Measurements from ENCODE around the gene GGPS1.
"Not testable (repeated sequence)": the region's sequence is repeated elsewhere in the genome, so short reads cannot be mapped to it uniquely, and the experiment has no call there.

GGPS1 gene

DNA sequence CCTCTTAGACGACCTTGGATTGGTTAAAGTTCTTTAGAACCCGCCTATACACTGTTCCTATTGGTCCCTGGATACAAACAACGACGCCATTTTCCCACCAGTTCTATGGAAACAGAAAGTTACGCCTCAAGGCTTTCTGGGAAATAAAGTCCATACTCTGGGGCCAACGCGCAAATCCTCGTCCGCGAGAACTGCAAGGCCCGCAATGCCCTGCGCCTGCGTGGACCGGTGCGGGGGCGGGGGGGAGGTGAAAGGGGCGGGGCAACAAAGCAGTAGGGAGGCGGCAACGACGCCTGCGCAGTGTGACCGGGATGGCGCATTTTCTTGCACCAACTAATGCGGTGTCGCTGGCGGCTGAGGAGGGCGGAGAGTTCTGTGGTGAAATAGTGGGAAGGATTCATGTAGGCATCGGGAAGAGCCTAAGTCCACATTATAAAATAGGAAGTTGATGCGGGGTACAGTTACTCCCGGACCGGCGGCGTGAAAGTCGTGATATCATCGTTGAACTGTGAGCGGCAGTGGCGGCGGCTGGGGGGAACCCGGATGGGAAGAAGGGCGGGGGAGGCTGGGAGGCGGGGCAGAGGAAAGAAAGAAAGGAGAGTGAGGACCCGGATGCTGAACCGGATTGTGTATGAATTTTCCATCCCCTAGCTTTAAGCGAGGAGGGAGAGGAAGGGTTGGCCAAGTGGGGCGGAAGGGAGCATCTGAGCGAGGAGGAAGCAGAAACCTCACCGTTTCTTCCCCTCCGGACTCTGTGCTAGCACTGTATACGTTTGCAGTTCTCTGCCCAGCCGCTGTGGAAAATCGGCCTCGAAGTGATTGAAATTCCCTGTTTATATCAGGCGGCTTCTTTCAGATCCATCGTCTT is at the start of gene GGPS1:
Gene GGPS1, plus strand, starts transcription at position 300 of the 868 bp plus-strand sequence. CDS start 6,695 bp downstream, outside the sequence.
- DNase-seq (ENCODE audit: low read depth in 3 of 3): peak; percentile 97 to 99 (median 99)

DNA sequence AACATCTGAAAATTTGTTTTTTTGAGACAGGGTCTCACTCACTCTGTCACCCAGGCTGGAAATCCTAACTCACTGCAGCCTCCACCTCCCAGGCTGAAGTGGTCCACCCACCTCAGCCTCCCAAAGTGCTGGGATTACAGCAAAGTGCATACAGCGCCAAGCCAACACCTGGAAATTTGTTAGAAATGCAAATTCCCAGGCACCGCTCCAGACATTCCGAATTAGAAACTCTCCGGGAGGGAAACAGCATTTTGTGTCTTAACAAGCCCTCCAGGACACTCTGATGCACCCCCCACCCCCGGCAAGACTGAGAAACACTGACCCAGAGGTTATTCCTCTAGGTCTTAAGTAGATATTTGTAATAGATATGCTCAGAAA is 49.5 kb upstream of the GGPS1 start:
- no peak for DNase-seq (ENCODE audit: low read depth in 3 of 3)

DNA sequence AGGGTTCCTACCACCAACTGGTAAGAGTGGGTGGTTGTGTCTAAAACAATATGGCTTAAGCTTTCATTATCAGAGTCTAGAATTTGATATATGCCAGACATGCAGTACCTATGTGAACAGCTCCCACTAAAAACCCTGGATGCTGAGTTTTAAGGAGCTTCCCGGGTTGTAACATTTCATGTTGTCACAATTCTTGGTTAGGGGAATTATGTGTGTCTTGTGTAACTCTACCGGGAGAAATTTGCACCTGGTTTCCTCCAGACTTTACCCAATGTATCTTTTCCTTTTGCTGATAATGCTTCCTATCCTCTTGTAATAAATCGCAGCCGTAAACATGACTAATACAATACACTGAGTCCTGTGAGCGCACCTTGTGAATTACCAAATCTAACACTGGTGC is 48.7 kb upstream of the GGPS1 start:
- DNase-seq (ENCODE audit: low read depth in 3 of 3): no peak

- DNase-seq (ENCODE audit: low read depth in 3 of 3): no peak
Observed at GRCh38 chr1:235280467-235280866, 47.9 kb upstream of the GGPS1 start.

GRCh38 chr1:235283636-235284035 is 44.7 kb upstream of the GGPS1 start:
- not testable (repeated sequence) for DNase-seq (ENCODE audit: low read depth in 3 of 3)

DNA sequence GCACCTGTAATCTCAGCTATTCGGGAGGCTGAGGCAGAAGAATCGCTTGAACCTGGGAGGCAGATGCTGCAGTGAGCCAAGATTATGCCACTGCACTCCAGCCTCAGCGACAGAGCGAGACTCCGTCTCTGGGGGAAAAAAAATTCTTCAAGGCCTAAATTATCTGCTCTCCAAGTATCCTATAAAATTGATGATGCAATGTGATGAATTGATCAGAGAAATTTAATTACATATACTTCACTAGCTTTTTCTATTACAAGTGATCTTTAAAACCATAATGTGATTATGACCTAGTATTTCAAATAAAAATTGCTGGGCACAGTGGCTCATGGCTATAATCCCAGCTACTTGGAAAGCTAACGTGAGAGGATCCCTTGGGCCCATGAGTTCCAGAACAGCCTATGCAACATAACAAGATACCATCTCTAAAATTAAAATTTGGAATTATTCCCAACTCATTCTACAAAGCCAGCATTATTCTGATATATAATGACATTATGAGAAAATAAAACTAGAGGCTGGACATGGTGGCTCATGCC is 44.1 kb upstream of the GGPS1 start:
- DNase-seq (ENCODE audit: low read depth in 3 of 3): no peak

DNA sequence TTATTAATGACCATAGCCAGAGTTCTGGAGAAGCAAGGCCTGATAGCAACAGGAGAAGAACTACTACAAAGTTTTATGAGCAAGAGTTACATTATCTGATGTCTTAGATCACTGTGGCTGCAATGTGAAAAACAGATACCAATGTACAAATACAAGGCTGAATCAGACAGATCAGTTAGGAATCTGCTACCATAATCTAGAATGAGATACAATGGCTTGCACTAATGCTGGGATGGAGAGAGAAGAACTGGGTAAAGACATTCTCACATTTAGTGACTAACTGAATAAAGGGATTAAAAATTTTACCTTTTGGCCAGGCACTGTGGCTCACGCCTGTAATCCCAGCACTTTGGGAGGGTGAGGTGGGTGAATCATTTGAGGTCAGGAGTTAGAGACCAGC is 41.7 kb upstream of the GGPS1 start:
- DNase-seq (ENCODE audit: low read depth in 3 of 3): no peak

GRCh38 chr1:235287208-235287882 is 41.0 kb upstream of the GGPS1 start:
- DNase-seq (ENCODE audit: low read depth in 3 of 3): no peak

DNA sequence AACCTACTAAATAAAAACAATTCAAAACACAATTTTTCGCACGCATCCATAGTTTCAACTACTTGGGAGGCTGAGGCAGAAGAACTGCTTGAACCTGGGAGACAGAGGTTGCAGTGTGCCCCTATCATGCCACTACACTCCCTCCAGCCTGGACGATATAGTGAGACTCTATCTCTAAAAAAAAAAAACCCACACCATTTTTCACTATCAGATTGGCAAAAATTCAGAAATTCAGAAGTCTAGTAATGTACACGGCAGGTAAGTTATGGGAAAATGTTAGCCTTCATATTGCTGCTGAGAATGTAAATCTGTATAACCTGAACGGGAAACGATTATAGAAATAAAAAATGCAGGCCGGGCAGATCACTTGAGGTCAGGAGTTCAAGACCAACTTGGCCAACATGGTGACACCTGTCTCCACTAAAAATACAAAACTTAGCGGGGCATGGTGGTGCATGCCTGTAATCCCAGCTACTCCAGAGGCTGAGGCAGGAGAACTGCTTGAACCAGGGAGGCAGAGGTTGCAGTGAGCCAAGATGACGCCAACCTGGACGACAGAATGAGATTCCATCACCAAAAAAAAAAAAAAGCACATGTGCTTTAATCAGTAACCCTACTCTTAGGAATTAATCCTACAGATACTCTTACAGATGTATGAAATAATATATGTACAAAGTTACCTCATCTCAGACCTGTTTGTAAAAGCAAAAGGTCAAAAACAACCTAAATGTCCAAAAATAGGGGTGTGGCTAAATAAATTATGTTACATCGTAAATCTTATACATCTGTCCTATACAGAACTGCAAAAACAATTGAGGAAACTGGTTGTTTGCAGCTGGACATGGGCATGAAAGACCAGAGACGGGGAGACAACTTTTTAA is 38.3 kb upstream of the GGPS1 start:
- DNase-seq (ENCODE audit: low read depth in 3 of 3): no peak

- no peak for DNase-seq (ENCODE audit: low read depth in 3 of 3)
Observed at GRCh38 chr1:235290740-235291502, 37.4 kb upstream of the GGPS1 start.

DNA sequence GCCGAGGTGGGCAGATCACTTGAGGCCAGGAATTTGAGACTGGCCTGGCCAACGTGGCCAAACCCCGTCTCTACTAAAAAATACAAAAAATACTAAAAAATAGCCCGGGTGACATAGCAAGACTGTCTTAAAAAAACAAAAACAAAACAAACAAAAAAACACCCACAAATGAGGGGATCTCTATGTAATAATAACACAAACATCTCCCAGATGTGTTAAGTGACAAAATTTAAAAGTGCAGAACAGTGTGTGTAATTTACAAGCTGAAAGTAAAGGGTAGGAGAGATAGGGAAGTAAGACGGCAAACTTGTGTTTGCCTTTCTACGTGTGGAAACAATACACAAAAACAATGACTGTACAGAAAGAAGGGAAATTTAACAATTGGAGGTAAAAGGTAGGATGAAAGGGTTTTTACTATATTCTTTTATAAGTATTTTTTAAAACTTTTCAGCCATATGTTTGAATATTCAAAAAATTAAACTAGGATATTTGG is 36.7 kb upstream of the GGPS1 start:
- no peak for DNase-seq (ENCODE audit: low read depth in 3 of 3)

DNA sequence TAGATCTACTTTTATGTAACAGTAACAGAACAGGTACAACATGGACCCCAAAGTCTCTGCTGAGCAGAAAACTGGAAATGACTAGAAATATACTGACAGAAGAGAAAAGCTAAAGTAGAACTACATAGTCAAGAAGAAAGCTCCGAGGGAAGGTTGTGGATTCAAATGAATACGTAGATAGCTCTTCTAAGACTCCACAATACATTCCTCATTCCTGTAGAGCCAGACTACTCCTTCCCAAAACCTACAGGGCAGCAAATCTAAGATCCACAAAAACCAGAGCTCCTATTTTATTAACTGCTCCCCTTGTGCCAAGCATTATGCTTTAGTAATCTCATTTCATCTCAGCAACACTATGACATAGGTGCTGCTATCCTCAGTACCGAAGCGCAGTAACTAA is 35.6 kb upstream of the GGPS1 start:
- DNase-seq (ENCODE audit: low read depth in 3 of 3): no peak

- no peak for DNase-seq (ENCODE audit: low read depth in 3 of 3)
Observed at GRCh38 chr1:235293322-235293942, 34.9 kb upstream of the GGPS1 start.

- no peak for DNase-seq (ENCODE audit: low read depth in 3 of 3)
Observed at GRCh38 chr1:235295902-235296350, 32.4 kb upstream of the GGPS1 start.

DNA sequence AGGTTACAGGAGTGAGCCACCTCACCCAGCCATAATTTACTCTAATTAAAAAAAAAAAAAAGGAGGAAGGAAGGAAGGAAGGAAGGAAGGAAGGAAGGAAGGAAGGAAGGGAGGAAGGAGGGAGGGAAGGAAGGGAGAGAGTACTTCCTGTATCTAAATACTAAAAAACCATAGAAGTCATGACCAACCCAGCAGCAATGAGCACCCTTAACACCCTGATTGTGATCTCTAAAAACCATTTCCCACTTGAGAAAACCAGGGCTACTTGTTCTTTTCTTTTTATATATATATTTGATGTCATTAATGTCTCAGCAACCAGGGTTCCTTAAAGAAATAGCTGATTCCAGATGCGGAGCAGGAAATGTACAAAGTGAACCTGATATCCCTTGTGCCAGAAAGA is 31.6 kb upstream of the GGPS1 start:
- no peak for DNase-seq (ENCODE audit: low read depth in 3 of 3)

- no peak for DNase-seq (ENCODE audit: low read depth in 3 of 3)
Observed at GRCh38 chr1:235297579-235297978, 30.8 kb upstream of the GGPS1 start.

- no peak for DNase-seq (ENCODE audit: low read depth in 3 of 3)
Observed at GRCh38 chr1:235298758-235299157, 29.6 kb upstream of the GGPS1 start.

- no peak for DNase-seq (ENCODE audit: low read depth in 3 of 3)
Observed at GRCh38 chr1:235299169-235299858, 29.1 kb upstream of the GGPS1 start.

GRCh38 chr1:235302143-235302542 is 26.2 kb upstream of the GGPS1 start:
- no peak for DNase-seq (ENCODE audit: low read depth in 3 of 3)
